Colonic mucosa (tissue), 4 donors: ENCODE results near the gene AMBRA1. TPM values are rescaled to one million over a fixed set of nuclear protein-coding genes. Genes with fewer than 3 reads are reported as not detected.

Experiments
- DNase-seq: peaks from one replicate; pipeline ENCODE4 v3.0.0-alpha.2; 2020
- H3K27ac ChIP-seq: fragments of 200-600 bp; one replicate; pipeline ENCODE4 v1.8.0; 2021
- H3K27me3 ChIP-seq: fragments of 200-600 bp; one replicate; pipeline ENCODE4 v1.8.0; 2021
- H3K36me3 ChIP-seq: fragments of 200-600 bp; one replicate; pipeline ENCODE4 v1.8.0; 2021
- H3K4me1 ChIP-seq: fragments of 200-600 bp; one replicate; pipeline ENCODE4 v1.8.0; 2021; ENCODE audit warnings: mild to moderate bottlenecking
- H3K4me3 ChIP-seq: fragments of 200-600 bp; one replicate; pipeline ENCODE4 v1.8.0; 2021
- H3K9ac ChIP-seq, 2 donors: one replicate each; pipeline ENCODE4 v1.7.0; 2013; ENCODE audit warnings: control low read depth in 2 of 2, low read depth in 2 of 2, low read length in 2 of 2
- H3K9me3 ChIP-seq: fragments of 200-600 bp; one replicate; pipeline ENCODE4 v1.8.0; 2021
- intact Hi-C: fragments of 100-400 bp; cut with DNase I; formaldehyde crosslinking; loops from one replicate; pipeline ENCODE4 v1.14.1; 2022
- total RNA-seq, 2 donors: library from RNA; stranded (reverse); fragmentation: NEBNext Ultra II Directional in 1 of 2; extraction: Animal tissue kit (Norgen Biotek cat#: 25700) in 1 of 2; gene quantifications; one replicate each; pipeline ENCODE4 v1.2.1, GENCODE V29; 2021
- TF ChIP-seq, protein P1 (sequence below): fragments of 200-600 bp; IDR thresholded peaks from one replicate; pipeline ENCODE4 v1.8.0; 2022; ENCODE audit warnings: antibody characterized with exemption, mild to moderate bottlenecking
- donor health status: healthy.
- donor health status: DM: no; HTN: no; CAD: no.
- donor health status: DM: no; HTN: no; CAD: no.

Gene AMBRA1
- total RNA-seq, 2 donors from 2014 or later, result 32.7 to 33.8 TPM

GRCh38 chr11:46631676-46632075 lies 37.9 kb upstream of the AMBRA1 start:
- no peaks in the 10 kb centered on the region for H3K4me1 ChIP-seq
- H3K27me3 ChIP-seq, result no peaks in the 10 kb centered on the region
- intact Hi-C loops, result no loop called here
- no peak overlapping the region for H3K9ac ChIP-seq
- DNase-seq, result no peak
- no peaks in the 10 kb centered on the region for H3K36me3 ChIP-seq
- no peak overlapping the region for H3K4me3 ChIP-seq
- no peaks in the 10 kb centered on the region for H3K9me3 ChIP-seq
- TF ChIP-seq, protein P1, sequence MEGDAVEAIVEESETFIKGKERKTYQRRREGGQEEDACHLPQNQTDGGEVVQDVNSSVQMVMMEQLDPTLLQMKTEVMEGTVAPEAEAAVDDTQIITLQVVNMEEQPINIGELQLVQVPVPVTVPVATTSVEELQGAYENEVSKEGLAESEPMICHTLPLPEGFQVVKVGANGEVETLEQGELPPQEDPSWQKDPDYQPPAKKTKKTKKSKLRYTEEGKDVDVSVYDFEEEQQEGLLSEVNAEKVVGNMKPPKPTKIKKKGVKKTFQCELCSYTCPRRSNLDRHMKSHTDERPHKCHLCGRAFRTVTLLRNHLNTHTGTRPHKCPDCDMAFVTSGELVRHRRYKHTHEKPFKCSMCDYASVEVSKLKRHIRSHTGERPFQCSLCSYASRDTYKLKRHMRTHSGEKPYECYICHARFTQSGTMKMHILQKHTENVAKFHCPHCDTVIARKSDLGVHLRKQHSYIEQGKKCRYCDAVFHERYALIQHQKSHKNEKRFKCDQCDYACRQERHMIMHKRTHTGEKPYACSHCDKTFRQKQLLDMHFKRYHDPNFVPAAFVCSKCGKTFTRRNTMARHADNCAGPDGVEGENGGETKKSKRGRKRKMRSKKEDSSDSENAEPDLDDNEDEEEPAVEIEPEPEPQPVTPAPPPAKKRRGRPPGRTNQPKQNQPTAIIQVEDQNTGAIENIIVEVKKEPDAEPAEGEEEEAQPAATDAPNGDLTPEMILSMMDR, result no peak
- H3K27ac ChIP-seq, result no peak overlapping the region

GRCh38 chr11:46630237-46630636 lies 36.4 kb upstream of the AMBRA1 start:
- H3K27me3 ChIP-seq, result no peaks in the 10 kb centered on the region
- H3K36me3 ChIP-seq, result peaks cover 4% of the 10 kb centered on the region
- no peaks in the 10 kb centered on the region for H3K4me1 ChIP-seq
- no peaks in the 10 kb centered on the region for H3K9me3 ChIP-seq
- H3K27ac ChIP-seq, result no peak overlapping the region
- H3K9ac ChIP-seq, result no peak overlapping the region
- intact Hi-C loops, result no loop called here
- TF ChIP-seq, protein P1, result no peak
- H3K4me3 ChIP-seq, result no peak overlapping the region
- DNase-seq, result no peak

DNA sequence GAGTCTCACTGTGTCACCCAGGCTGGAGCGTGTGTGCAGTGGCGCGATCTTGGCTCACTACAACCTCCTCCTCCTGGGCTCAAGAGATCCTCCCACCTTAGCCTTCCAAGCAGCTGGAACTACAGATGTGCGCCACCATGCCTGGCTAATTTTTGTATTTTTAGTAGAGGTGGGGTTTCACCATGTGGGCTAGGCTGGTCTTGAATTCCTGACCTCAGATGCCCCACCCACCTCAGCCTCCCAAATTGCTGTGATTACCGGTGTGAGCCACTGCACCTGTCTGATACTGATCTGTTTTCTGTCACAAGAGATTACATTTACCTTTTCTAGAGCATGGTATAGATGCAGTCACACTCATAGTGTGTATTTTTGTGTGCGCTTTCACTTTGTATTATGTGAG lies 35.1 kb upstream of the AMBRA1 start:
- TF ChIP-seq, protein P1, result no peak
- Histone ChIP-seq H3K9ac (no peak overlapping the region), H3K4me3 (no peak overlapping the region), H3K36me3 (peaks cover 4% of the 10 kb centered on the region), H3K27me3 (no peaks in the 10 kb centered on the region), H3K9me3 (no peaks in the 10 kb centered on the region), H3K27ac (no peak overlapping the region), H3K4me1 (no peaks in the 10 kb centered on the region)
- DNase-seq, result no peak
- intact Hi-C loops, result no loop called here

GRCh38 chr11:46625406-46625805 lies 31.6 kb upstream of the AMBRA1 start:
- no peak for DNase-seq

DNA sequence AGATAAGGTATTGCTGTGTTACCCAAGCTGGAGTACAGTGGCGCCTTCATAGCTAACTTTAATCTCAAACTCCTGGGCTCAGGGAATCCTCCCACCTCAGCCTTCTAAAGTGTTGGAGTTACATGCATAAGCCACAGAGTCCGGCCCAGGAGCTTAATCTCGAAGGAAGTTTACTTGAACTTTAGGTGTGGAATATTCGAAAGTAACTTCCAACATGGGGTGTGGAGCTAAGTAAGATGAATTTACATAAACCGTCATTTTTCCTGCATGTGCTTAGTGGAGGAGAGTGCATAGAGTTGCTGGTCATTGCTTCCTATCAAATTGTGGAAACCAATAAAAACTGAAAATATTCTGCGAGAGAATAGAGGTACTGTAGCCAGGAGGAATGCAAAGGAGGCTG lies 25.0 kb upstream of the AMBRA1 start:
- Histone ChIP-seq H3K9me3 (no peaks in the 10 kb centered on the region), H3K4me1 (peaks cover 10% of the 10 kb centered on the region), H3K27ac (no peak overlapping the region), H3K4me3 (no peak overlapping the region), H3K27me3 (no peaks in the 10 kb centered on the region), H3K9ac (no peak overlapping the region), H3K36me3 (no peaks in the 10 kb centered on the region)
- TF ChIP-seq, protein P1, result no peak
- DNase-seq, result no peak
- intact Hi-C loops, result loop anchor here (5.0 kb wide), 1 partner anchor 77 kb away; no protein-coding TSS in a partner anchor

More at GRCh38 chr11:46625406-46625805, 31.6 kb upstream of the AMBRA1 start:
- Histone ChIP-seq H3K27ac (no peak overlapping the region), H3K27me3 (no peaks in the 10 kb centered on the region), H3K9me3 (no peaks in the 10 kb centered on the region), H3K9ac (no peak overlapping the region), H3K4me3 (no peak overlapping the region), H3K4me1 (no peaks in the 10 kb centered on the region), H3K36me3 (peaks cover 4% of the 10 kb centered on the region)
- TF ChIP-seq, protein P1, result no peak
- intact Hi-C loops, result no loop called here
